ENCODE measurements around the gene GADL1. TPM values are rescaled to one million over a fixed set of nuclear protein-coding genes. Genes with fewer than 3 reads are reported as not detected.

GADL1 gene
- polyA plus RNA-seq, 1 experiment, result not detected

GRCh38 chr3:30918761-30919160 lies 24.3 kb upstream of the GADL1 start:
- POLR2A ChIA-PET, result no interaction called here
- TF ChIP-seq, protein P1, sequence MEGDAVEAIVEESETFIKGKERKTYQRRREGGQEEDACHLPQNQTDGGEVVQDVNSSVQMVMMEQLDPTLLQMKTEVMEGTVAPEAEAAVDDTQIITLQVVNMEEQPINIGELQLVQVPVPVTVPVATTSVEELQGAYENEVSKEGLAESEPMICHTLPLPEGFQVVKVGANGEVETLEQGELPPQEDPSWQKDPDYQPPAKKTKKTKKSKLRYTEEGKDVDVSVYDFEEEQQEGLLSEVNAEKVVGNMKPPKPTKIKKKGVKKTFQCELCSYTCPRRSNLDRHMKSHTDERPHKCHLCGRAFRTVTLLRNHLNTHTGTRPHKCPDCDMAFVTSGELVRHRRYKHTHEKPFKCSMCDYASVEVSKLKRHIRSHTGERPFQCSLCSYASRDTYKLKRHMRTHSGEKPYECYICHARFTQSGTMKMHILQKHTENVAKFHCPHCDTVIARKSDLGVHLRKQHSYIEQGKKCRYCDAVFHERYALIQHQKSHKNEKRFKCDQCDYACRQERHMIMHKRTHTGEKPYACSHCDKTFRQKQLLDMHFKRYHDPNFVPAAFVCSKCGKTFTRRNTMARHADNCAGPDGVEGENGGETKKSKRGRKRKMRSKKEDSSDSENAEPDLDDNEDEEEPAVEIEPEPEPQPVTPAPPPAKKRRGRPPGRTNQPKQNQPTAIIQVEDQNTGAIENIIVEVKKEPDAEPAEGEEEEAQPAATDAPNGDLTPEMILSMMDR (IDR thresholded peaks at IDR 0.05; ENCODE audit: low read depth, low read length), result no peak
- Histone ChIP-seq H3K9me3 (ENCODE audit: control insufficient read depth, insufficient read depth, low read length) (peaks cover 12% of the 10 kb centered on the region), H3K4me3 (ENCODE audit: low read depth, low read length) (no peak overlapping the region), H3K27ac (ENCODE audit: low read depth, low read length) (no peak overlapping the region), H3K27me3 (ENCODE audit: control insufficient read depth, insufficient read depth, low read length) (no peaks in the 10 kb centered on the region)
- CTCF ChIA-PET, result no interaction called here
- DNase-seq (ENCODE audit: low read depth, low spot score), result no peak

DNA sequence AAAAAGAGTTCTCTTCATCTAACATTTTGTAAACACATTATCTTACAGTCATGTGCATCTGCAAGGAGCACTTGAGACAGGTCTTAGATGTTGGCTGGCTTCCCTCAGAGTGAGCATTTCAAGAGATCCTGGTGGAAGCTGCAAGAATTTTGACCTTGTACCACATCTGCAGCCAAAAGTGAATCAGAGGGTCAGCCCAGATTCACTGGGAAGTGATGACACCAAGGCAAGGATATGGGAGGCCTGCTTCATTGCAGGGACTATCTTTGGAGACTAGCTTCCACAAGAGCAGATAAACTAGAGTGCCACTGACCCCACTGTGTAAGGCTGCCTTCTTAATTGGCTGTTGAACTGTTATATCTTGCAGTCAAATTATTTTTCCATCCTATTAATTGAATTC lies 21.3 kb upstream of the GADL1 start:
- H3K4me3 ChIP-seq (ENCODE audit: low read depth, low read length), result no peak overlapping the region
- ChIA-PET POLR2A (no interaction called here), CTCF (no interaction called here)
- H3K27ac ChIP-seq (ENCODE audit: low read depth, low read length), result no peak overlapping the region
- peaks cover 7% of the 10 kb centered on the region for H3K9me3 ChIP-seq (ENCODE audit: control insufficient read depth, insufficient read depth, low read length)
- TF ChIP-seq, protein P1 (IDR thresholded peaks at IDR 0.05; ENCODE audit: low read depth, low read length), result no peak
- no peak for DNase-seq (ENCODE audit: low read depth, low spot score)
- no peaks in the 10 kb centered on the region for H3K27me3 ChIP-seq (ENCODE audit: control insufficient read depth, insufficient read depth, low read length)

- H3K9me3 ChIP-seq (ENCODE audit: control insufficient read depth, insufficient read depth, low read length), result no peaks in the 10 kb centered on the region
- no peak for DNase-seq (ENCODE audit: low read depth, low spot score)
- CTCF ChIA-PET, result no interaction called here
- TF ChIP-seq, protein P1 (IDR thresholded peaks at IDR 0.05; ENCODE audit: low read depth, low read length), result no peak
- H3K27me3 ChIP-seq (ENCODE audit: control insufficient read depth, insufficient read depth, low read length), result no peaks in the 10 kb centered on the region
- H3K27ac ChIP-seq (ENCODE audit: low read depth, low read length), result no peak overlapping the region
- no peak overlapping the region for H3K4me3 ChIP-seq (ENCODE audit: low read depth, low read length)
- POLR2A ChIA-PET, result no interaction called here
Measured at GRCh38 chr3:30914696-30915095, 20.2 kb upstream of the GADL1 start.

- TF ChIP-seq, protein P1 (IDR thresholded peaks at IDR 0.05; ENCODE audit: low read depth, low read length), result no peak
- DNase-seq (ENCODE audit: low read depth, low spot score), result no peak
- no peak overlapping the region for H3K27ac ChIP-seq (ENCODE audit: low read depth, low read length)
- CTCF ChIA-PET, result no interaction called here
- no peaks in the 10 kb centered on the region for H3K9me3 ChIP-seq (ENCODE audit: control insufficient read depth, insufficient read depth, low read length)
- no peak overlapping the region for H3K4me3 ChIP-seq (ENCODE audit: low read depth, low read length)
- H3K27me3 ChIP-seq (ENCODE audit: control insufficient read depth, insufficient read depth, low read length), result no peaks in the 10 kb centered on the region
- POLR2A ChIA-PET, result no interaction called here
Measured at GRCh38 chr3:30913176-30913575, 18.7 kb upstream of the GADL1 start.

DNA sequence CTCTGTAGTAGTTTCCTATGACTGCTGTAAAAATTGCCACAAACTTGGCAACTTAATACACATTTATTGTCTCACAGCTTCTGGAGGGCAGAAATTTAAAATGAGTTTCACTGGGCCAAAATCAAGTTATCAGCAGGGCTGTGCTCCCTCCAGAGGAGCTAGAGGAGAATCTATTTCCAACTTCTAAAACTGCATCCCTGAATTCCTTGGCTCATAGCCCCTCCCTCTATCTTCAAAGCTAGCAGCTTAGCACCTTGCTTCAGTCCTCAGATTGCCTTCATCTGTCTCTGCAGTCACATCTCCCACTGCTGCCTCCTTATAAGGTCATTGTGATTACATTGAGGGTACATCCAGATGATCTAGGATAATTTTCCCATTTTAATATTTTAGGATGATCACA lies 17.8 kb upstream of the GADL1 start:
- no peak for DNase-seq (ENCODE audit: low read depth, low spot score)
- POLR2A ChIA-PET, result no interaction called here
- CTCF ChIA-PET, result no interaction called here

More for the DNA sequence above, 17.8 kb upstream of the GADL1 start:
- H3K4me3 ChIP-seq (ENCODE audit: low read depth, low read length), result no peak overlapping the region
- no peak overlapping the region for H3K27ac ChIP-seq (ENCODE audit: low read depth, low read length)
- H3K9me3 ChIP-seq (ENCODE audit: control insufficient read depth, insufficient read depth, low read length), result no peaks in the 10 kb centered on the region
- TF ChIP-seq, protein P1 (IDR thresholded peaks at IDR 0.05; ENCODE audit: low read depth, low read length), result no peak
- no peaks in the 10 kb centered on the region for H3K27me3 ChIP-seq (ENCODE audit: control insufficient read depth, insufficient read depth, low read length)
